Stimulated activated CD8-positive, alpha-beta memory T cell treated with anti-CD3 and anti-CD28 coated beads, Interleukin-15, amount 100 ng/mL, for 4 hours (primary cell): ENCODE results near the gene MTA3.

Experiments used
- DNase-seq, 2 donors: peaks; one replicate each; pipeline ENCODE4 v3.0.0-alpha.2; 2020; ENCODE audit warnings: low read depth in 2 of 2

Gene MTA3

DNA sequence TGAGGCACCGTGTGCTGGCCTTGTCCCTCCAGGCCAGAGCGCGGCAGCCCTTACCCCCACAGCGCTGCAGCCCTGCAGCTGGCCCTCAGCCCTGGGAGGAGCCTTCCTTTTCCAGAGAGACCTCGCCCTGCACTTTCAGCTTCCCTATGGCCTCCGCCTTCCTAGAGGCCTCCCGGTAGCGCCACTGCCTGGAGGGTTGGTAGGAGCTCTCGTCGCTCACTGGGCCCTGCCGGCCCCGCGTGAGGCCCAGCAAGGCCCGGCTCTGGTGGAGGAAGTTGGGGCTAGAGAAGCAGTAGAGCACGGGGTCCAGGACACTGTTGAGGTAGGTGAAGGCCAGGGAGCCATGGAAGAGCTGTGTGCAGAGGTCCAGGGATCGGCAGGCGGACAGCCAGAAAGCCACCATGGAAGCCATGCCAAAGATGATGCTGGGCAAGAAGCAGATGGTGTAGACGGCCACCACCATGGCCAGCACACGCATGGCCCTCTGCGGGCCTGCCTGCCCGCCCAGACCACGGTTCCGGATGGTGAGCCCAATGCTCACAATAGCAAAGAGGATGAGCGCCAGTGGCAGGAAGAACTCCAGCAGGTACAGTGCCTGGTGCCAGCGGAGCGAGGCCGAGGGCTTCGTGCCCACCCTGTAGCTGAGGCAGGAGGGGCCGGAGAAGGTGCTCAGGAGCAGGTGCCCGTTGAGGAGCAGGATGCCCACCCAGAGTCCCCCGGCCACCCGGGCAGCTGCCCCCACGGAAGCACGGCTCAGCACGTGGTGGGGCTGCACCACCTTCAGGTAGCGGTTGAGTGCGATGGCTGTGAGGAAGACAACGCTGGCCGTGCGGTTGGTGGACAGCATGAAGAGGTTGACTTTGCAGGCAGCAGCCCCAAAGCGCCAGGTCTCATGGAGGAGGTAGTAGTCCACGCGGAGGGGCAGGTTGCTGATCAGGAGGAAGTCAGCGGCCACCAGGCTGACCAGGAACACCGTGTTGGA is 194.7 kb downstream of the MTA3 start:
- no peak for DNase-seq

- no peak for DNase-seq
Measured at GRCh38 chr2:42764096-42764495, 195.7 kb downstream of the MTA3 start, which contains the start of gene OXER1. OXER1 (minus strand) TSS chr2:42764135; CDS start chr2:42764062, 73 bp downstream.

DNA sequence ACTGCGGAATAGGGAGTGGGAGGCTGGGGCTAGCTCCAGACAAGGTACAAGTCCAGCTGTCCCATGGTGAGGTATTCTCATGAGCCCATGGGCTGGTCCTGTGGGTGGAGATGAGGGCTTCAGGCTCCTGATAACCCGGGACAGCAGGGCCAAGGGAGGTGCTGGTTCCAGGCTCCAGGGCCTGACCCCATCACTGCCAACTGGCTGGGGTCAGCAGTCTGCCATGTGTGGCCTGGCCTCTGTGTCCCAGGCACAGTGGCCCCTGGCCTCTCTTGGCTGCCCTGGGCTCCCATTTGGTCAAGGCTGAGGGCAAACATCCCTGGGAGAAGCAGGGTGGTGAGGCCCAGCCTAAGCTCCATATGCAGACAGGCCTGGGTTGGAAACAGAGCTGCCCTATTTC is 196.5 kb downstream of the MTA3 start:
- DNase-seq, result no peak

- DNase-seq, result no peak
Measured at GRCh38 chr2:42765686-42766085, 197.3 kb downstream of the MTA3 start.

DNA sequence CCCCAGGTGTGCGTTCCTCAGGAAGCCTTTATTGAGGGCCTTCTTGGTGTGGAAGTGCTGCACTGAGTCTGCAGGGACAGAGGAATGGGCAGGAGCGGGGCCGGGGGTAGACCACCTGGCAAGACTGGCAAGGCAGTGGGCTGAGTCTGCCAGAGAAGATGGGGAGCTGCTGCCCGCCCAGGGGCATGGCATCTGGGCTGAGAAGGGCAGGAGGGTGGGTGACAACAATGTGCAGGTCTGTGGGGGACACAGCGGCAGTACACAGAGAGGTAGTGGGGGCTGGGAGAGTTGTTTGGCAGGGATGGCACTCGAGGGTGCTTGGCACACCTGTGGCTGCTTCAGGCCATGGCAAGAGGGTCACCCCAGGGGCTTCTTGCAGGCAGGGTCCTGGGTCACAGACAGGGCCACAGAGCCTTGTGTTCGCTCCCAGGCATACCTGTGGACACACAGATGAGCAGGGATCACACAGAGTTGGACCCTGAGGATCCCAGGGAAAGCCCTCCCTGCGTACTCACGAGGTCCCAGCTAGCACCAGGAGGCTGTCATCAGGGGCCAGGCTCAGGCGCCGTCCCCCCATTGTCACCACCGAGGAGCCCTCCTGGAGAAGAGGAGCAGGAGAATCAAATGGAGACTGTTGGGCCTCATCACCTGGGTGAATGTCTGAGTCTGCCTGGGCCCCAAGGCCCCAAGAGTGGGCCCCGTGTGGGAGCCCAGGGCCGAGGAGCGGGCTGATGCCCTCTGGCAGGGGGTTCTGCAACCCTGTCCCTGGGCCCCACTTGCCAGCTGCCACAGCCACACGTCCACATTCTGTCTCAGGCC is 198.9 kb downstream of the MTA3 start:
- DNase-seq, result no peak

DNA sequence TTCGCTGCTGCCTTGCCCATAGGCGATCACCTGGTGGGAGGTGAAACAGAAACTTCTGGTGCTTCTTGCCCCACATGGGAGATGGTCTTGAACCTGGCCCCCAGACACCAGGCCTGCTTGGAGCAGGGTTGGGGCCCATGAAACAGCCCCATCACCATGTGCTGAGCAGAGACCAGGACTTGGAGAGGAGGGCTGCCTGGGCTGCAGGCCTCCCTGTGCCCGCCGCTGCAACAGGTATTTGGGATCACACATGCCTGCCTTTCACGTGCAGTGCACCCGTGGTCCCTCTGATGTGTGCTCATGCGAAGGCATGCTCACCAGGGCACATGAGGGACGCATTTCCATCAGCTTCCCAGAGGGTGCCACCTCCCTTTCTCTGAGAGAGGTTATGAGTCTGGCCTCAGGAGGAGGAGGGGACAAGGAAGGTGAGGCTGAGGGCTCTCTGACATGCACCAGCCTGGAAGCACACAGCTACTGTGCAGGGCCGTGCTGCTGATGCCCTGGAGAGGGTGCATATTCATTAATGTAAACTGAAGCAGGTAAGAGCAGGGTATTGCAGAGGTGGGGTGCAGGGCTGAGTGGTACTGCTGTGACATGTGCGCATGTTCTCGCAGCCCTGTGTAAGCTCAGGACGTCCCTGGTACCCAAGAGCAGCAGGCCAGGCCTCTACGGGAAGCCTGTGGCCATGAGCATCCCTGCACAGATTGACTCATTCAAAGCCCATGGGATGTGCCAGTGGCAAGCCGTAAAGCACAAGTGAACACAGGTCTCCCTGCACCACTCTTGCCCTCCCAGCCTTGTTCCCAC is 199.7 kb downstream of the MTA3 start:
- no peak for DNase-seq

- no peak for DNase-seq
Measured at GRCh38 chr2:42768706-42769256, 200.3 kb downstream of the MTA3 start.

GRCh38 chr2:42769583-42770287 is 201.3 kb downstream of the MTA3 start:
- no peak for DNase-seq

GRCh38 chr2:42770288-42771131 is 202.1 kb downstream of the MTA3 start:
- DNase-seq, result no peak

GRCh38 chr2:42771546-42772153 is 203.2 kb downstream of the MTA3 start:
- no peak for DNase-seq

GRCh38 chr2:42775186-42775585 is 206.8 kb downstream of the MTA3 start:
- no peak for DNase-seq

- no peak for DNase-seq
Measured at GRCh38 chr2:42775810-42776209, 207.4 kb downstream of the MTA3 start.

DNA sequence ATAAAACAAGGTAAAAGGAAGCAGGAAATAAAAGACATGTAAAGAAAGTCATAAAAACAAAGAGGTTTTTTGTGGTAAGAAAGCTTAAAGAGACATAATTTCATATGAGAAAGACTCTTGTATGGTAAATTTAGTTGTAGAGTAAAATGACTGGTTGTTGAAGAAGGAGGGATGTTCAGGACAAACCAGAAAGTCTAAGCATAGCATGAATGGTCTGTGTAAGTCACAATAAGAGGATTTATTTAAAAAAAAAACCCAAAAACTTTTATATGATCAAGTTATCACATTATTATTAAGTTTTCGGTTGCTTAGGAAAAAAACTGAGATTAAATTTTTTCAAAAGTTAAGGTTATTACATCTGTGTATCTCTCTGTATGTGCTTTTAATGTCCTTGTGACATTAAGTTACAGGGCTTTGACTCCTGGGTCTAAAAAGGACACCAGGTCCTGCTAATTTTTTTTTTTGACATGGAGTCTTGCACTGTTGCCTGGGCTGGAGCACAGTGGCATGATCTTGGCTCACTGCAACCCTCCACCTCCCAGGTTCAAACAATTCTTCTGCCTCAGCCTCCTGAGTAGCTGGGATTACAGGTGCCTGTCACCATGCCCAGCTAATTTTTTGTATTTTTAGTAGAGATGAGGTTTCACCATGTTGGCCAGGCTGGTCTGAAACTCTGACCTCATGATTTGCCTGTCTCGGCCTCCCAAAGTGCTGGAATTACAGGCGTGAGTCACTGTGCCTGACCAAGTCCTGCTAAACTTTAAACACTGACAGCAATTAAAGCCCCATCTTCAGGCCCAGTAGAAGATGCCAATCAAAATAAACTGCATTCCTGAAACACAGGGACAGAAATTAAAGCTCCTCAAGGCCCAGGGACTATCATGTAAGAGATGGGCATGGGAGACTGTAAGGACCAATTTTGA is 209.7 kb downstream of the MTA3 start:
- DNase-seq, result no peak

GRCh38 chr2:42781181-42781580 is 212.7 kb downstream of the MTA3 start:
- no peak for DNase-seq

GRCh38 chr2:42783511-42783910 is 215.1 kb downstream of the MTA3 start:
- no peak for DNase-seq

- no peak for DNase-seq
Measured at GRCh38 chr2:42784204-42784880, 215.9 kb downstream of the MTA3 start.

DNA sequence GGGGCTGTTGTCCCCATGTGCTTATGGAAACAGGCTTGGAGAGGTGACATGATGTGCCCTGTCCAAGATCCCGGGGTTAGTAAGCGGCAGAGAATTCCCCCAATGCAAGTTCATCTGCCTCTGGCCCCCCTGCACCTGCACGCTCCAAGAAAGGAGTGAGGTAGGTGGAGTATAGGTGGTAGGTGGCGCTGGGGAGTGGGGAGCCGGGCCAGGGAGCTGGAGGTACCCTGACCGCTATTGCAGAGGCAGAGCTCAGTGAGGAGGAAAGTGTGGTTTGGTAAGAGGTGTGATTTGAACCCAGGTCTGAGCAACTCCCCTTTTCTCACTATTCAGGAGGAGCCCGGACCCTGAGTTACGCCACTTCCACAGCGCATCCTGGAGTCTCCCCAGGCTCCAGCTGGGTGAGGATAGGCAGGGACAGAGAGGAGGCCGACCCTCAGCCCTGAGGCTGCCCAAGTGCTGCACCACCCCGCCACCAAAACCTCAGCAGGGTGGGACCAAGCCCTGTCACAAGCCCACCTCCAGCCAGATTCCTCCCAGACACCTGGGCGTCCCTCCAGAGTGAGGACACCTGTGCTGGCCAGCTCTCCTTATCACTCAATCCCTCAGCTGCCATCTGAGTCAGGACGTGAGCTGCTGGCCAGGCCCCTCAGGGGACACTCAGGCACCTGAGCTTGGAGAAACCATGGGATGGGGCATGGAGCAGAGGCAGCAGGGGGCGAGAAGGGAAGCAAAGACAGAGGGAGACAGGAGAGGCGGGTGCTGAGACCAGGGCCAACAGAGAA is 218.3 kb downstream of the MTA3 start:
- DNase-seq, result no peak
